ENCODE results near the gene LYZL6.

- TF ChIP-seq EP300 (IDR thresholded peaks at IDR 0.05; ENCODE audit: borderline replicate concordance) = no peak
- TF ChIP-seq, protein P1, sequence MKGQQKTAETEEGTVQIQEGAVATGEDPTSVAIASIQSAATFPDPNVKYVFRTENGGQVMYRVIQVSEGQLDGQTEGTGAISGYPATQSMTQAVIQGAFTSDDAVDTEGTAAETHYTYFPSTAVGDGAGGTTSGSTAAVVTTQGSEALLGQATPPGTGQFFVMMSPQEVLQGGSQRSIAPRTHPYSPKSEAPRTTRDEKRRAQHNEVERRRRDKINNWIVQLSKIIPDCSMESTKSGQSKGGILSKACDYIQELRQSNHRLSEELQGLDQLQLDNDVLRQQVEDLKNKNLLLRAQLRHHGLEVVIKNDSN (IDR thresholded peaks at IDR 0.05) = no peak
- no peak for TF ChIP-seq REST (IDR thresholded peaks at IDR 0.05; ENCODE audit: low read depth)
- 0 out of 2 replicates have a peak, but pooled peaks have one; percentile 19 for TF ChIP-seq NFIC (IDR thresholded peaks at IDR 0.05)
These were observed 45.0 kb downstream of the LYZL6 start for GRCh38 chr17:35898283-35899070.
